OCI-LY7 (cell line): ENCODE measurements around the gene RGS19.

ENCODE experiments used
- CTCF ChIP-seq: fragments of 200-600 bp; sonication (generic); conservative IDR thresholded peaks from 2 replicates; pipeline ENCODE4 v1.5.1; 2014; ENCODE audit warnings: mild to moderate bottlenecking, antibody characterized with exemption, low read length, moderate library complexity, mixed read lengths
- EZH2phosphoT487 ChIP-seq: fragments of 200-600 bp; sonication (generic); IDR thresholded peaks from 2 replicates; pipeline ENCODE4 v1.6.1; 2018; ENCODE audit warnings: low read depth, borderline replicate concordance, mild to moderate bottlenecking, mixed run types, antibody characterized with exemption, low read length, moderate library complexity, mixed read lengths

GRCh38 chr20:64072498-64073063 is 6.7 kb downstream of the RGS19 start:
- TF ChIP-seq CTCF (no peak), EZH2phosphoT487 (no peak)
